Pulmonary artery endothelial cell (primary cell): ENCODE data around the gene CDH19. TPM values are rescaled to one million over a fixed set of nuclear protein-coding genes. Genes with fewer than 3 reads are reported as not detected.
"Not testable (repeated sequence)": the region's sequence is repeated elsewhere in the genome, so short reads cannot be mapped to it uniquely, and the experiment has no call there.

Experiments
- DNase-seq: peaks from one replicate; pipeline ENCODE4 v3.0.0-alpha.2; 2011; ENCODE audit warnings: low read depth, low spot score
- total RNA-seq: library from RNA; depleted of rRNA; stranded (reverse); fragments of >200 nt; gene quantifications from 2 replicates; pipeline ENCODE4 v1.2.3, GENCODE V29; 2014

Gene CDH19
- total RNA-seq, 1 donor from 2014 or later, result not detected

DNA sequence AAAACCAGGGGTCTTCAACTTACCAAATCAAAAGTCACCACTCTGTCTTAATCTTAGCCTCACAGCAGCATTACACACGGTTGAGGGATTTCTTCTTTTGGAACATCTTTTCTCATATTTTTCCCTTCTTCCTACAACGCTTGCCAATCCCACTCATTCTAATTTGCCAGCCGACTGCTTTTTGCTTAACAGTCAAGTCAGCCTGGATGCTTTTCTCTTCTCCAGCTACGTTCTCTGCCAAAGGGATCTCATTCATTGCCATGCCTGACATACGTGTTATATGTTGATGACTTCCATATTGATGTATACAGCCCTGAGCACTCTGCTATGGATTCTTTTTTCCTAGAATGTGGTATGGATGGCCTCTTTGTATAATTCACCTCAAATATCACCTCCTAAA, 37.3 kb downstream of the CDH19 start:
- no peak for DNase-seq

DNA sequence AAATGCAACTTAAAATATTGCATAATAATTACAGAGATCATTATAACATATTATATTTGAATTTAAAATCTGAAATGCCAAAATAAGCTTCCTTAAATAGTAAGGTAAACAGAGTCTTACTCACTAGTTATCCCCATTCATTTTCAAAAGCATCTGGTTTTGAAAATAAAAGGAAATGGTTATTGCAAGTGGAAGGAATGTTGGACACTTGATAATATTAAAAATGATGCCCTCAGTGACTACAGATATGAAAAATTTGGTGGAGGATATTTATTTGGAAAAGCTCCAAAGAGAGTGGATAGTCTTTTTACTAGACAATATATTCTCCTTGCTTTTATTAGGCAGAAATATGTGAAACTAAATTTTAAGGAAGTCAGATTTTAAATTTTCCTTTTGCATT, 39.7 kb downstream of the CDH19 start:
- no peak for DNase-seq

DNA sequence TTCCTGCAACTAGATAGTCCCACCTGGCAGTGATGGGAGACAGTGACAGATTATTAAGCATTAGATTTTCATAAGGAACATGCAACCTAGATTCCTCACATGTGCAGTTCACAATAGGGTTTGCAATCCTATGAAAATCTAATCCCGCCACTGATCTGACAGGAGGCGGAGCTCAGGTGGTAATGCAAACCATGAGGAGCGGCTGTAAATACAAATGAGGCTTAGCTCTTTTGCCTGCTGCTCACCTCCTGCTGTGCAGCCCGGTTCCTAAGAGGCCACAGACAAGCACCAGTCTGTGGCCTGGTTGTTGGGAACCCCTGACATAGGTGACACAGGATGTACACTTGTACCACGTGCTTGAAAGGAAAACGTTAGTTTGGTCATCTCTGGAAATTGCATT, 41.6 kb downstream of the CDH19 start:
- no peak for DNase-seq

DNA sequence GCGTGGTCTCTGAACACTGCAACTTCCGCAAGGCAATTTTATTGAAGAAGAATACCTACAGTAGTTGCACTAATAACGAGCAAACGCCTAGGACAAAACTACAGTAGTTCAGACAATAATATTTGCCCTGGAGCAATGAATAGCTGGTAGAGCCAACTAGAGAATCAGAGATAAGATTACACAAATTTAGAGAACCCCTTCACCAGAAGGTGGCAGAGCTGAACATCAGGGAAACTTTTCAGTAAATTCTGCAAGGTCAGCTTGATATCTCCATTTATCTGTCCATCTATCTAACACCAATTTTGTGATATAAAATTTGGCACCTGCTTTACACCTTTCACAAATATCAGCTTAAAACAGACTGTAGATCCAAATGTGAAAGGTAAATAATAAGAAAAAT, 43.8 kb downstream of the CDH19 start:
- DNase-seq, result no peak

DNA sequence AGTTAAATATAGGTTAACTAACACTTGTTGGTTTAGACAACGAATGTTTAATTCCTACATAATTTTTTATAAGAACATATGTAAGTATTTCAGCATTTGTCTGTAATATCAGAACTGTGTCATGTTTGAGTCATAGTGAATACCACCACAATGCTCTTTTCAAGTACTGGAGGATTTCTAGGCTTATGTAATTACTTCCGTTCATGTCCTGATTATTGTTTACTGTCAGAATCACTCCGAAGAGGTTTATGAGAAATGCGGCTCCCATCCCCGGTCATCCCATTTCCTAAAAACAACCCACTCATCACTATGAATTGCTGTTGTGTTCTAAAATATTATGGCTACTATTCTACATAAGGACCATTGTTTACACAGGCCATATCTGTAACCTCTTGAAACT, 45.1 kb downstream of the CDH19 start:
- DNase-seq, result no peak

DNA sequence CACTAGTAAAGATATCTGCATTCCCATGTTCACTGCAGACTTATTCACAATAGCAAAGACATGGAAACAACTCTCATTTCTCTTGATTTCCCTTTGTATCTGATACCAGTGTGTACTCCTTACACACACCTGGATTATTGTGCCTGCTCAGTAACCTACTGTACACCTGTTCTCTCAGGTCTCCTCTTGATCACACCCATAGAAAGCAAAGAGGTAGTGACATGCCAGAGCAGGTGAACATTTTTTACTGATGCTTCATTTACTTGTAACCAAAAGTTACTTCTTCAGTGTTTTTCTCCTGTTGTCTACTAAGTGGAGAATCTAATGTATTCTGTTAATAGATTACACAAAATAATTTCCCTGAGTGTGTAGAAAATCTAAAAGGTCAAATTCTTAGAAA, 46.8 kb downstream of the CDH19 start:
- DNase-seq, result no peak

DNA sequence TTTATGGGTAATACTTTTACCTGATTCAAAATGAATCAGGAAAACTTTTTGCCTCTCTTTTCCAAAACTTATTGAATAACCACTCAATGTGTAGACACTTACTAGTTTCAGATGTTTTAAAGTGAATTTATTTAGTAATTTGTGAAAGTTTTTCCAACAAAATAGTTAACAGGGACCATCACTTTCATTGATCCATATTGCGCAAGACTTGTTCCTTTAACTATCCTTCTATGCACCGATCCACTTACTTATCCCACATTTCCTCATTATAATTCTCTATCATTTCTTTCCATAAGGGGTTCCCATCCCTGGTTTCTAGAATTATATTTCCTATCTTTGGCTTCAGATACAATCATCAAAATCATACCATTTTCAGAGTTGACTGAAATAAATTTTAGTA, 48.3 kb downstream of the CDH19 start:
- no peak for DNase-seq

DNA sequence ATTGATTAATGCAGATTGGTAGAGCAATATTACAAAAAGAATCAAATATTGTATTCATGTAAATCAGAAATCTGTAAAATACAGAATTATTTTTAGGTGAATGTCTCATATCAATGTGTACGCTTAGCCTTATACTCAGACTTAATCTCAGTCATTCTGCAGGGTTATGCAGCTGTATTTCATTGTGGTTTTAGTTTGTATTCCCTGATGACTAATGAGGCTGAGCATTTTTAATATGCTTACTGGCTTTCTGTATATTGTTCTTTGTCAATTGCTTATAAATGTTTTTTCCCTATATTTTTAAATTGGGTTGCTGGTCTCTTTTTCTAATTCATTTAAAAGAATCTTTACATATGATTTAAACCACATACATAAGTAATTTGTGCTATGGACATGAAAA, 50.1 kb downstream of the CDH19 start:
- no peak for DNase-seq

DNA sequence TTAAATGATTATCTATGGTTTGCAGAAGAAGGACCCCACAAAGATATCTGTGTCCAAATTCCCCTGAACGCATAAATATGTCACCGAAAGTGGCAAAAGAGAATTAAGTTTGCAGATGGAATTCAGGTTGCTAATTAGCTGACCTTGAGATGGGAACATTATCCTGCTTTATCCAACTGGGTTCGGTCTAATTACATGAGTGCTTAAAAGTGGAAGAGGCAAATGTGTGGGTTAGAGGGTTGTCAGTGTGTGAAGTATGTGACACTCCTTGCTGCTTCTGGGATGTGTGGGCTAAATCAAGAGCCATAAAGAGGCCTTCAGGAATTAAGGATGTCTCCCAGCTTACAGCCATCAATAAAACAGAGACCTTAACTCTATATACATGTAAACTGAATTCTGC, 53.5 kb downstream of the CDH19 start:
- no peak for DNase-seq

DNA sequence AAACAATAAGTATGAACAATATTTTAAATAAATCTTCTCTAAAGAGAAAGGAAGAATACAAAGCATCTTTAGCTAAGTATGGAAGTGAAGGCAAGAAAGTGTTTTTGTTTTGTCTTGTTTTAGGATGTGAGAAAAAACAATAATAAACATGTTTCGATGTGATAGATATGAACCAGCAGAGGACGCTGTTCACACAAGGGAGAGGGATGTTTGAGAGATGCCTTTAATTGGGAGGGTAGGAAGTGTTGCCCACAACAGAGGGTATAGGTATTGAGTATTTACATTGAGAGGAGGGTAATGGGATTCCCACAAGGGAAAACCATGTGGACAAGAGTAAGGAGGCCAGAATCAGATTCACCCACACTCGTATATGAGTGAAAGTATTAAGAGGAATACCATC, 55.1 kb downstream of the CDH19 start:
- DNase-seq, result no peak

DNA sequence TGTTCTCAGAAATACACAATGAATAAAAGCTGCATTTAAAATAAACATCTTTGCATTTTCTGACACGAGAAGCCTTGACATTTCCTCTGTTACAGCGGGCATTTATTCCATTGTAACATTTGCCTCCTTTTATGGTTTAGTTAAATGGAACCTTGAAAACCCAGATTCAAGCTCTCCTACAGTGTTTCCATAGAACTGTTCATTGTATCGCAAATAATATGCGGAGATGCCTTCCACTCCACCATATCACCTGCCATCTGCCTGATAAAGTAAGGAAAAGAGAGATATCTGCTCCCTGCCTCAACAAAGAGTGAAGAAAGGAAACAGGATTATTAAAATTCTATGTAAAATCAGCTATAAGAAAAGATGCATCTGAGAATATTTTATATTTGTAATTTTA, 69.8 kb downstream of the CDH19 start:
- DNase-seq, result no peak

DNA sequence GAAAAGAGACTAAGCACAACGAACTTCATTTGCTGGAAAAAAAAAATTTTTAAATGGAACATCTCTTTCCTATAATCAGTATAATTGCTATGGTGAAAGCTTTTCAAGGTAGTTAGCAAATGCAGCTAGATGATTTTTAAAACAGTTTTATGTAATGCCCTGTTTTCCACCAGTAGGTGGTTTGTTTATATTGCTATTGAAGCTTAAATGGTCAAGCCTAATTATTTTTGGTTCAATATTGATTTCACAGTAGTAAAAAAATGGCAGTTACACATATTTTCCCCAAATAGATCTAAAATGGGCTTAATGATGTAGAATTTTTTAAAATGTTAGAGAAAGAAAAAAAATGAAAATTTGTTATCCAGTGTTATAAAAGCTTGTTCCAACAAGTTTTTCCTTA, 70.2 kb downstream of the CDH19 start:
- DNase-seq, result no peak

DNA sequence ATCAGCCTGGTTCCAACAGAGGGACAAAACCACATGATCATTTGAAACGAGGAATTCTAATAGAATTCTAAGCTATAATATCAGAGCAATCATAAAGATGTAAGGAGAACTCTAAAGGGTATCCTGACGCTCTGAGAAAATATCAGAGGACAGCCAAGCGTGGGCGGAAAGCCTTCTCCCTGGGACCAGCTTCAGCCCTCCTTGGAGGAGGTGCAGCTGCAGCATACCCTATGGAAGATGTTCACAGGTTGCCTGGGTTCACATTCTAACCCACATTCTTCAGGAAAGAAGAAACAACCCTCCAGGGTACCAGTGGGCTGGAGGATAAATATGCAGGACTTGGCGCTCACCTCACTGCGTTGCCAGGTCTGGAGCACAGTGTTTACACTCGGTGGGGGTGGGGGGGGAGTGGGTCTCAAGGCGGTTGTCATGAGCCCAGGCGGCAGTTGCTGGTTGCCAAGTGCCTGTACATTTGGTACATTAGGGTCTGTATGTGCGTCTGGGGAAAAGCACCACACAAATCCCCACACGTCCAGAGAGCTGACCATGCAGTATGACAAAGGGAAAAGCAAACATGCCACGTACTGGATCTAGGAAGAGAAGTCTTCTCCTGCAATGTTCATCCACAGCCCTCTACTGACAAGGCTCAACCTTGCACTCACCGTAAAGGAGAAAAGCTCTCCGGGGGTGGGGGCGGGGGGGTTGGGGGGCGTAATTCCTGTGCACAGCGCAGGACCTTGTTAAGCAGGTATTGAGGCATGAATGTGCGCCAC, 80.5 kb downstream of the CDH19 start:
- no peak for DNase-seq

DNA sequence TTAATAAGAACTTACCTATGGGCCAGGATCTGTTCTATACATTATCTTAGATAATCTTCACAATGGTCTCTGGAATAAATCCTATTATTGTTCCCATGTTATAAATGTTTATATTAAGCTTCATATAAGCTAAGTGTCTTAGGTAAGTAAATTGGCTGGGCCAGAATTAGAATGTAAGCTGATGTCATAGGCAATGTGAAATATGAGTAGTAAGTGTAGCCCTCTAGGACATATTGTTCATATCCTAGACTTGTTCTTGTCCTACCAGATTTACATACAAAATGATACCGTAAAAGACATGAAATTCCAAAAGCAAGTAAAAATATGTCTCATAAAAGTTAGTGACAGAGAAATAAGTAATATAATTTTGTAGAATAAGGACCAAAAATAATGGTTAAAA, 89.9 kb downstream of the CDH19 start:
- DNase-seq, result no peak

DNA sequence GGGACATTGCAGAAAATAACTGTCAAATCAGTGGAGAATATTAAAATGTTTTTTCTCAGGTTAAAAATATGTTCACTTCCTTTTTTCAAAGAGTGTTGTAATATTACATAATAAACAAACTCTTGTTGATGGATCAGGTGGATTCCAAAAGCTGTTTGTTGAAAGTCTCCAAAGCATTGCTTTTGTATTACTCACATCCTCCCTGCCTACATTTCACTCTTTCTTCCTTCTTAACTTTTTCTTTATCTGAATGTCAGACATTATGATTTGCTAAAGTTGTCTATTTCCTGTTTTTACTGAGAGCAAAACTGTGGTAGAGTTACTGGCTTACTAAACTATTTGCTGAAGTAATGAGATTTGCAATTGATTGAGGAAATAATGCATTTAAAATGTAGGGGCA, 92.1 kb downstream of the CDH19 start:
- no peak for DNase-seq

DNA sequence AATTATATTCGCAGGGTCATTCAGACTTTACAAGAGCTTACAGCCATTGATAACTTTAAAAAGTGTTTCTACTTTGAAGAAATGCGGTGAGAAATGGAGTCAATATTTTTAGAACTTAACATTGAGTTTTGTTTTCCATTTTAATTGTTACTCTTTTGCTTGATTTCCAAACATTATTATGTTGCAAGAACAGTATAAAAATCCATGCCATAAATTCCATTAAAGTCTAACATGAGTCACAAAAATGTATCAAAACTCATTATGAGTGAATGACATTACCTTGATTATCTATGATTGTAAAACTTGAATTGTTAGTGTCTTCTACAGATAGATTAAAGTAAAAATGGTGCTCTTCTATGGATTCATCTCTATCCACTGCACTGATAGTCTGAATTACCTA, 92.6 kb downstream of the CDH19 start:
- DNase-seq, result no peak

DNA sequence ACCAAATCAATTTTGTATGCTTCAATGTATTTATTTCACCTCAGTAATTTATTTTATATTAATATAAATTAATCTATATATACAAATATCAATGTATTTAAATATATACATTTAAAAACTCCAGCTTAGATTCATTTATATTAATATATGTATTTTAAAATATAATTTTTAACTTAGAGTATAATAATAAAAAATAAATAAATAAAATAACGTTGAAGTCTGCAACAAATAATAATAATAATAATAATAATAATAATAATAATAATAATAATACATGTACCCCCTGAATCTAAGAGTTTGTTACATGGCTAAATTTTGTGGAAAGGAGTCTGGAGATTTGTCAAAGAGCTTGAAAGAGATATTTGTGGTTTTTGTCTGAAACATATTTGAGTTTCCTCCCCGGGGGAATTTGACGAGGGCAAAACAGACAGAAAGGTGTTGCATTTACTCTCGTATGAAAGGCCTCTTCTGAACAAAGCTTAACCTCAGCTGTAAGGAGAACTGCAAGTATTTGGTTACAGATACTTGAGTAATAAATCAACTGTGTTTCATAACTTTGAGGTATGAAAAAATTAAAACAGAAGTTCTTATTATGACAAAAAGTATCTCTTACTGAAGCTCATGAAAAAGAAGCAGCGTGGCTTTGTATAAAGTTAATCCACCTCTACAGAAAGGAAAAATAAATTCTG, 93.4 kb downstream of the CDH19 start:
- no peak for DNase-seq

DNA sequence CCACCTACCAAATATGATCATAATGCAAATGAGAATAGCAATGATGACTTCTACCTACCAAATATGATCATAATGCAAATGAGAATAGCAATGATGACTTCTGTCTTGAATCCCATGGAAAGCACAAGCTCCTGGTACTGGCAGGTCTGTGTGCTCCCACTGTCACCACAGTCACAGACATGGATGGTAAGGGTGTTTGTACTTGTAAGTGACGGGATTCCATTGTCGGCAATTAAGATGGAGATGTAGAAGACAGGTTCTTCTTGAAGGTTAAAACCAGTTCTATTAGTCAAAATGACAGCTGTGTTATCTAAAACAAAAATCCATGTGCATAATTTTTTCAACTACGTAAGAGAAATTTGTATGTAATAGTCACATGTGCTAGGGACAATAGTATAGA, 95.0 kb downstream of the CDH19 start:
- no peak for DNase-seq

DNA sequence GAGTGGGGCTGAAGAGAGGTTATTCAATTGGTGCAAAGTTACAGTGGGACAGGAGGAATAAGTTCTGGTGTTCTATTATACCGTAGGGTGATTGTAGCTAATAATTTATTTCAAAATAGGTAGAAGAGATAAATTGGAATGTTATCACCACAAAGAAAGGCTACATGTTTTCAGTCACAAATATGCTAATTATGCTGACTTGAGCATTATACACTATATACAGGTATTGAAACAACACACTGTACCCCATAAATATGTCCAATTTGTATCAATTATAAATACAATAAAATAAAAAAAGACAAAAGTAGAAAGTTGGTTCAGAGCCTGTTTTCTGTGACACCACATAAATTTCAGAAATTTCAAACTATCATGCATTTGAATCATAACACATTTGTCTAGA, 97.7 kb downstream of the CDH19 start:
- DNase-seq, result no peak

DNA sequence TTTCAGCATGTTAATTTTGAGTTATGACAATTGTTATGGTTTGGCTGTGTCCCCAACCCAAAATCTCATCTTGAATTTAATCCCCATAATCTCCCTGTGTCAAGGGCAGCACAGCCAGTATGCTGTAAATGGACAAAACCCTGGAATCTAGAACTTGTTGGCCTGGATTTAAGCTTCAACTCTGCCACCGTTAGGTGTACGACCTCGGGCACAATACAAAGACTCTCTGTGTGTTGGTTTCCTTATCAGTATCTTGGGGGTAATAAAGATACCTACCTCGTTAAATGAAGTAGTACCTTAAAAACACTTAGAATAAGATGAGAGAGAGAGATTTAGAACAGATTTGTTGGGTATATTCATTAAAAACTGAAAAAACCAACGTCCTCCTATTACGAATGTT, 106.5 kb downstream of the CDH19 start:
- DNase-seq, result no peak

DNA sequence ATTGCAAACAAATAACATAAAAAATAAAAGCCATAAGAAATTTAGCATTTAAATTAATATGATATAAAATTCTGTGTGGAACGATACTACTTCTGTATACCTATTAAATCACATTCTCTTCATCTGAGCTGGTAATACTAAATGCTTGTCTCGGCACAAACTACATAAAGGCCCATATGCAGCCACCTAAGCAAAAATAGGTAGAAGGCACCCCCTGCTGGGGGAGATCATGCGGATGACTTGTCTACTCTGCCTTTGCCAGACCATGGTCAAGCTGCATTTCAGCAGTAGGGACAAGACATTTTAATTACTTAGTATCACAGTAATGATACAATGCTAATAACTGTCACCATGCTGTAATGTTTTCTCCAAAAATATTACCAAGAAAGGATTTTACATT, 108.0 kb downstream of the CDH19 start:
- no peak for DNase-seq

DNA sequence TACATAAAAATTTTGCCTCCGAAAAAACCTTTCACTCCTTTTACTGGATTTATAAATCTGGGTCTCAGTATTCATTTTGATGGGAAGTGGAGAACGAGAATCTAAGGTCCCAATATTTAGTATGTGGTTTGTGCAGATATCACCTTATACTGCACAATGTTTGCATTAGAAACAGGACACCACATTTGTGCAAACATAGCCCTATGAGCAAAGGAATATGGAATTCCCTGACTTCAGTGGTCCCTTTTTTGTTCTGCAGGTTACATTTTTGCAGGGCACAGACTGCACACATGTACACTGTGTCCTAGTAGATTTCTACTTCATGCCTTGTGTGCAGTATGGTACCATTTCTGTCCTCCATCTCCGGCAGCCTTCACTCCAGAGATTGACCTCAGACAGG, 130.0 kb downstream of the CDH19 start:
- DNase-seq, result no peak

DNA sequence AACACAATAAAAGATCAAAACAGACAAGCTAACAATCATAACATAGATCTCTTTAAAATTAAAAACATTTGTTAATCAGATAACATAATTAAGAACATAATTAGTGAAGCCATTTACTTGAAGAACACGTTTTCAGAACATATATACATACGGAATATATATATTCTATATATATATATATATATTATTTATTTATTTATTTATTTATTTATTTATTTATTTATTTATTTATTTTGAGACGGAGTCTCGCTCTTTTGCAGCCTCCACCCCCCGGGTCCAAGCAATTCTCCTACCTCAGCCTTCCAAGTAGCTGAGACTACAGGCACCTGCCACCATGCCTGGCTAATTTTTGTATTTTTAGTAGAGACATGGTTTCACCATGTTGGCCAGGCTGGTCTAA, 137.7 kb downstream of the CDH19 start:
- DNase-seq, result not testable (repeated sequence)
